Measurements from ENCODE around the gene DNAH1.

DNAH1 gene

GRCh38 chr3:52310861-52311575, 5.1 kb upstream of the DNAH1 start:
- no peaks in the 10 kb centered on the region for H3K9me3 ChIP-seq
- H3K4me3 ChIP-seq = no peak overlapping the region
- no peaks in the 10 kb centered on the region for H3K27me3 ChIP-seq (ENCODE audit: low read depth)
- in situ Hi-C loops (cut with MboI; ENCODE audit: low sequenced_read_pairs) = no loop called here
- DNase-seq (ENCODE audit: low spot score in 2 of 2) = no peak
- no peaks in the 10 kb centered on the region for H3K36me3 ChIP-seq (replicated peaks)
- H3K4me1 ChIP-seq = no peaks in the 10 kb centered on the region

GRCh38 chr3:52311576-52312119, 4.5 kb upstream of the DNAH1 start:
- DNase-seq (ENCODE audit: low spot score in 2 of 2) = peak; percentile 15 to 63
- Histone ChIP-seq H3K4me1 (no peaks in the 10 kb centered on the region), H3K9me3 (no peaks in the 10 kb centered on the region), H3K36me3 (replicated peaks) (no peaks in the 10 kb centered on the region), H3K27me3 (ENCODE audit: low read depth) (no peaks in the 10 kb centered on the region), H3K4me3 (no peak overlapping the region)
- in situ Hi-C loops (cut with MboI; ENCODE audit: low sequenced_read_pairs) = no loop called here

GRCh38 chr3:52313188-52313773, 2.8 kb upstream of the DNAH1 start:
- H3K27me3 ChIP-seq (ENCODE audit: low read depth) = no peaks in the 10 kb centered on the region
- H3K36me3 ChIP-seq (replicated peaks) = no peaks in the 10 kb centered on the region
- in situ Hi-C loops (cut with MboI; ENCODE audit: low sequenced_read_pairs) = no loop called here
- no peak for DNase-seq (ENCODE audit: low spot score in 2 of 2)
- no peaks in the 10 kb centered on the region for H3K4me1 ChIP-seq
- H3K4me3 ChIP-seq = no peak overlapping the region
- no peaks in the 10 kb centered on the region for H3K9me3 ChIP-seq

- H3K9me3 ChIP-seq = no peaks in the 10 kb centered on the region
- in situ Hi-C loops (cut with MboI; ENCODE audit: low sequenced_read_pairs) = no loop called here
- H3K4me1 ChIP-seq = no peaks in the 10 kb centered on the region
- no peaks in the 10 kb centered on the region; the same call in 1 of the 2 replicates for H3K27me3 ChIP-seq (ENCODE audit: low read depth)
- no peak for DNase-seq (ENCODE audit: low spot score in 2 of 2)
- no peak overlapping the region for H3K4me3 ChIP-seq
- H3K36me3 ChIP-seq (replicated peaks) = no peaks in the 10 kb centered on the region
Measured at GRCh38 chr3:52313774-52314188, 2.3 kb upstream of the DNAH1 start.

GRCh38 chr3:52314489-52314888, 1.6 kb upstream of the DNAH1 start:
- H3K4me3 ChIP-seq = no peak overlapping the region
- no peak for DNase-seq (ENCODE audit: low spot score in 2 of 2)
- H3K9me3 ChIP-seq = no peaks in the 10 kb centered on the region
- H3K4me1 ChIP-seq = no peaks in the 10 kb centered on the region
- no peaks in the 10 kb centered on the region; the same call in 1 of the 2 replicates for H3K27me3 ChIP-seq (ENCODE audit: low read depth)
- H3K36me3 ChIP-seq (replicated peaks) = no peaks in the 10 kb centered on the region
- in situ Hi-C loops (cut with MboI; ENCODE audit: low sequenced_read_pairs) = no loop called here

- DNase-seq (ENCODE audit: low spot score in 2 of 2) = no peak
Measured at GRCh38 chr3:52315006-52315405, 1.1 kb upstream of the DNAH1 start.

GRCh38 chr3:52317208-52318000, 1.3 kb downstream of the DNAH1 start:
- no peak overlapping the region for H3K4me3 ChIP-seq
- in situ Hi-C loops (cut with MboI; ENCODE audit: low sequenced_read_pairs) = no loop called here

More at GRCh38 chr3:52315006-52315405, 1.1 kb upstream of the DNAH1 start:
- H3K9me3 ChIP-seq = no peaks in the 10 kb centered on the region
- H3K36me3 ChIP-seq (replicated peaks) = no peaks in the 10 kb centered on the region
- in situ Hi-C loops (cut with MboI; ENCODE audit: low sequenced_read_pairs) = no loop called here
- H3K4me3 ChIP-seq = no peak overlapping the region
- H3K27me3 ChIP-seq (ENCODE audit: low read depth) = no peaks in the 10 kb centered on the region; the same call in 1 of the 2 replicates
- no peaks in the 10 kb centered on the region for H3K4me1 ChIP-seq

GRCh38 chr3:52318186-52318816, 2.2 kb downstream of the DNAH1 start:
- in situ Hi-C loops (cut with MboI; ENCODE audit: low sequenced_read_pairs) = no loop called here
- no peak for DNase-seq (ENCODE audit: low spot score in 2 of 2)
- Histone ChIP-seq H3K27me3 (ENCODE audit: low read depth) (no peaks in the 10 kb centered on the region; the same call in 1 of the 2 replicates), H3K4me3 (no peak overlapping the region), H3K9me3 (no peaks in the 10 kb centered on the region), H3K4me1 (no peaks in the 10 kb centered on the region), H3K36me3 (replicated peaks) (no peaks in the 10 kb centered on the region)

More at GRCh38 chr3:52317208-52318000, 1.3 kb downstream of the DNAH1 start:
- no peak for DNase-seq (ENCODE audit: low spot score in 2 of 2)
- Histone ChIP-seq H3K27me3 (ENCODE audit: low read depth) (no peaks in the 10 kb centered on the region; the same call in 1 of the 2 replicates), H3K36me3 (replicated peaks) (no peaks in the 10 kb centered on the region), H3K4me1 (no peaks in the 10 kb centered on the region), H3K9me3 (no peaks in the 10 kb centered on the region)

- in situ Hi-C loops (cut with MboI; ENCODE audit: low sequenced_read_pairs) = no loop called here
- no peaks in the 10 kb centered on the region for H3K4me1 ChIP-seq
- H3K9me3 ChIP-seq = no peaks in the 10 kb centered on the region
- H3K27me3 ChIP-seq (ENCODE audit: low read depth) = no peaks in the 10 kb centered on the region; the same call in 1 of the 2 replicates
- H3K4me3 ChIP-seq = no peak overlapping the region
- DNase-seq (ENCODE audit: low spot score in 2 of 2) = no peak
- no peaks in the 10 kb centered on the region for H3K36me3 ChIP-seq (replicated peaks)
Measured at GRCh38 chr3:52319921-52320595, 3.9 kb downstream of the DNAH1 start.

GRCh38 chr3:52321481-52321880, 5.4 kb downstream of the DNAH1 start:
- H3K9me3 ChIP-seq = no peaks in the 10 kb centered on the region
- no peak for DNase-seq (ENCODE audit: low spot score in 2 of 2)
- H3K4me1 ChIP-seq = no peaks in the 10 kb centered on the region
- no peaks in the 10 kb centered on the region; the same call in 1 of the 2 replicates for H3K27me3 ChIP-seq (ENCODE audit: low read depth)
- H3K4me3 ChIP-seq = no peak overlapping the region
- in situ Hi-C loops (cut with MboI; ENCODE audit: low sequenced_read_pairs) = no loop called here
- H3K36me3 ChIP-seq (replicated peaks) = no peaks in the 10 kb centered on the region

- Histone ChIP-seq H3K4me1 (no peaks in the 10 kb centered on the region), H3K27me3 (ENCODE audit: low read depth) (no peaks in the 10 kb centered on the region; the same call in 1 of the 2 replicates), H3K9me3 (no peaks in the 10 kb centered on the region), H3K4me3 (no peak overlapping the region), H3K36me3 (replicated peaks) (no peaks in the 10 kb centered on the region)
- in situ Hi-C loops (cut with MboI; ENCODE audit: low sequenced_read_pairs) = no loop called here
- no peak for DNase-seq (ENCODE audit: low spot score in 2 of 2)
Measured at GRCh38 chr3:52322466-52322865, 6.3 kb downstream of the DNAH1 start.

GRCh38 chr3:52323526-52324295, 7.6 kb downstream of the DNAH1 start:
- DNase-seq (ENCODE audit: low spot score in 2 of 2) = no peak
- no peaks in the 10 kb centered on the region for H3K4me1 ChIP-seq
- no peaks in the 10 kb centered on the region for H3K9me3 ChIP-seq
- no peaks in the 10 kb centered on the region; the same call in 1 of the 2 replicates for H3K27me3 ChIP-seq (ENCODE audit: low read depth)
- in situ Hi-C loops (cut with MboI; ENCODE audit: low sequenced_read_pairs) = no loop called here
- H3K4me3 ChIP-seq = no peak overlapping the region
- no peaks in the 10 kb centered on the region for H3K36me3 ChIP-seq (replicated peaks)

Measured in HAP-1 (cell line).